HepG2 (cell line): Measurements from ENCODE around the gene MITF. TPM values are rescaled to one million over a fixed set of nuclear protein-coding genes. Genes with fewer than 3 reads are reported as not detected.

Experiments used
- AKAP8 ChIP-seq: sonication (generic); formaldehyde crosslinking; IDR thresholded peaks from 2 replicates; pipeline ENCODE4 v1.5.1; 2020; ENCODE audit warnings: mild to moderate bottlenecking, missing genetic modification reagents
- ARNT2 ChIP-seq: sonication (generic); formaldehyde crosslinking; IDR thresholded peaks from 2 replicates; pipeline ENCODE4 v1.8.0; 2022; ENCODE audit warnings: mild to moderate bottlenecking, low read depth, missing genetic modification reagents, moderate library complexity
- BORCS8-MEF2B ChIP-seq: sonication (generic); formaldehyde crosslinking; IDR thresholded peaks from 2 replicates; pipeline ENCODE4 v1.8.0; 2022; ENCODE audit warnings: mild to moderate bottlenecking, missing genetic modification reagents
- BRCA1 ChIP-seq: sonication (generic); formaldehyde crosslinking; IDR thresholded peaks from 2 replicates; pipeline ENCODE4 v1.4.0; 2020; ENCODE audit warnings: missing genetic modification reagents
- DRAP1 ChIP-seq: IDR thresholded peaks from 2 replicates; pipeline ENCODE4 v1.6.1; 2016; ENCODE audit warnings: missing genetic modification reagents, missing compliant biosample characterization
- IRX3 ChIP-seq: sonication (generic); formaldehyde crosslinking; IDR thresholded peaks from 2 replicates; pipeline ENCODE4 v1.8.1; 2023; ENCODE audit warnings: mild to moderate bottlenecking, low read depth, missing genetic modification reagents, borderline replicate concordance
- KMT2A ChIP-seq: sonication (generic); formaldehyde crosslinking; IDR thresholded peaks from 2 replicates; pipeline ENCODE4 v1.4.0; 2020; ENCODE audit warnings: missing genetic modification reagents
- MAX ChIP-seq: IDR thresholded peaks from 2 replicates; pipeline ENCODE4 v1.6.1; 2012; ENCODE audit warnings: inconsistent platforms
- MXD3 ChIP-seq: IDR thresholded peaks from 2 replicates; pipeline ENCODE4 v1.6.1; 2016; ENCODE audit warnings: mild to moderate bottlenecking, missing biosample characterization, missing genetic modification reagents
- PATZ1 ChIP-seq: sonication (generic); formaldehyde crosslinking; IDR thresholded peaks from 2 replicates; pipeline ENCODE4 v1.4.0; 2020; ENCODE audit warnings: missing genetic modification reagents
- RELA ChIP-seq: sonication (generic); formaldehyde crosslinking; IDR thresholded peaks from 2 replicates; pipeline ENCODE4 v1.4.0; 2020; ENCODE audit warnings: missing genetic modification reagents
- SPEN ChIP-seq: sonication (generic); formaldehyde crosslinking; IDR thresholded peaks from 2 replicates; pipeline ENCODE4 v1.5.1; 2020; ENCODE audit warnings: low read depth, mild to moderate bottlenecking, missing genetic modification reagents
- ZFP91 ChIP-seq: sonication (generic); formaldehyde crosslinking; IDR thresholded peaks from 2 replicates; pipeline ENCODE4 v1.9.0; 2022; ENCODE audit warnings: missing genetic modification reagents, mild to moderate bottlenecking, borderline replicate concordance
- ZNF121 ChIP-seq: sonication (generic); formaldehyde crosslinking; IDR thresholded peaks from 2 replicates; pipeline ENCODE4 v1.5.0; 2020; ENCODE audit warnings: mild to moderate bottlenecking, missing genetic modification reagents
- ZNF34 ChIP-seq: sonication (generic); formaldehyde crosslinking; IDR thresholded peaks from 2 replicates; pipeline ENCODE4 v1.4.0; 2020; ENCODE audit warnings: mild to moderate bottlenecking, missing genetic modification reagents, borderline replicate concordance
- ZNF816 ChIP-seq: sonication (generic); formaldehyde crosslinking; IDR thresholded peaks from 2 replicates; pipeline ENCODE4 v1.8.0; 2022; ENCODE audit warnings: missing genetic modification reagents, mild to moderate bottlenecking, borderline replicate concordance
- ZNF839 ChIP-seq: sonication (generic); formaldehyde crosslinking; IDR thresholded peaks from 2 replicates; pipeline ENCODE4 v1.4.0; 2020; ENCODE audit warnings: missing genetic modification reagents, mild to moderate bottlenecking, borderline replicate concordance
- polyA plus RNA-seq, 8 experiments: library from polyadenylated mRNA; depleted of rRNA in 3 of 8; stranded (reverse) in 7 of 8; unstranded in 1 of 8; fragments of >200 nt; fragmentation: Illumina TruSeq in 4 of 8; extraction: Trizol in 4 of 8; gene quantifications; 2 replicates each; pipeline versions ENCODE4 v1.2.1 to v1.2.3, GENCODE V29; 2011 to 2016; ENCODE audit warnings: low read depth in 4 of 8, missing spikeins in 1 of 8, mixed read lengths in 1 of 8; ENCODE audit not compliant: insufficient read depth in 1 of 8
- total RNA-seq, 5 experiments: library from RNA; depleted of rRNA; stranded (reverse); fragments of >200 nt; fragmentation: Illumina TruSeq; extraction: Trizol; gene quantifications; 2 replicates each; pipeline ENCODE4 v1.2.3, GENCODE V29; 2016; ENCODE audit warnings: low read depth in 1 of 5
- TF ChIP-seq, protein P1 (sequence below): IDR thresholded peaks from 2 replicates; pipeline ENCODE4 v1.6.1; 2016; ENCODE audit warnings: low read depth, borderline replicate concordance
- TF ChIP-seq, protein P2 (sequence below): sonication (generic); formaldehyde crosslinking; IDR thresholded peaks from 2 replicates; pipeline ENCODE4 v1.8.1; 2023; ENCODE audit warnings: mild to moderate bottlenecking, moderate library complexity, missing genetic modification reagents
- TF ChIP-seq, protein P3 (sequence below): sonication (generic); formaldehyde crosslinking; IDR thresholded peaks from 2 replicates; pipeline ENCODE4 v1.8.1; 2023; ENCODE audit warnings: mild to moderate bottlenecking, missing genetic modification reagents, borderline replicate concordance
- TF ChIP-seq, protein P4 (sequence below): fragments of 450-650 bp; IDR thresholded peaks from 2 replicates; pipeline ENCODE4 v1.6.1; 2017

The MITF gene
- total and polyA plus RNA-seq, 2 of the 13 experiments (the other 11 are each of a cell fraction or from before 2014, with no cell fraction given): 0.12 to 0.38 TPM

- TF ChIP-seq ZFP91 (CRISPR knock-in tag): 0 out of 2 replicates have a peak, but pooled peaks have one; percentile 19
- TF ChIP-seq BRCA1 (CRISPR knock-in tag): no peak
- 0 out of 2 replicates have a peak, but pooled peaks have one; percentile 18 for TF ChIP-seq MXD3 (CRISPR knock-in tag)
- peak; percentile 56 for TF ChIP-seq MAX
- TF ChIP-seq PATZ1: peak; percentile 83
- TF ChIP-seq ZNF34 (CRISPR knock-in tag): no peak
- no peak for TF ChIP-seq BORCS8-MEF2B (CRISPR knock-in tag)
- no peak for TF ChIP-seq RELA
- no peak for TF ChIP-seq AKAP8 (CRISPR knock-in tag)
- no peak for TF ChIP-seq DRAP1 (CRISPR knock-in tag)
- TF ChIP-seq, protein P1, sequence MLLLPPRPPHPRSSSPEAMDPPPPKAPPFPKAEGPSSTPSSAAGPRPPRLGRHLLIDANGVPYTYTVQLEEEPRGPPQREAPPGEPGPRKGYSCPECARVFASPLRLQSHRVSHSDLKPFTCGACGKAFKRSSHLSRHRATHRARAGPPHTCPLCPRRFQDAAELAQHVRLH (CRISPR knock-in tag): no peak
- no peak for TF ChIP-seq ZNF839 (CRISPR knock-in tag)
- TF ChIP-seq ZNF121: no peak
- TF ChIP-seq, protein P2, sequence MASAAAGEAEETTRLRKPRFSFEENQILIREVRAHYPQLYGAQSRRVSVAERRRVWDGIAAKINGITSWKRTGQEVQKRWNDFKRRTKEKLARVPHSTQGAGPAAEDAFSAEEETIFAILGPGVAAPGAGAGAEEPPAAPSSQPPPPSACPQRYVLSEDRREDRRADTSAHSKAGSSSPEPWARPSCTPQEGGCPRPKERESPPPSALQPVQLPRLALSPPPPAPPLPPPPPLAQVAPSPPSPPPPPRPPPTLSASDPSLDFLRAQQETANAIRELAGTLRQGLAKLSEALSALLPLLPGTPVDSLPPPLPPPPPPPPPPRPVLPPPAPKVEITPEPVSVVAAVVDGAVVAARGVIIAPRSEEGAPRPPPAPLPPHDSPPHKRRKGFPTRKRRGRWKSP (CRISPR knock-in tag): peak; percentile 93
- TF ChIP-seq IRX3: no peak
- TF ChIP-seq, protein P3, sequence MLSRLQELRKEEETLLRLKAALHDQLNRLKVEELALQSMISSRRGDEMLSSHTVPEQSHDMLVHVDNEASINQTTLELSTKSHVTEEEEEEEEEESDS: no peak
- TF ChIP-seq SPEN (CRISPR knock-in tag): no peak
- TF ChIP-seq, protein P4, sequence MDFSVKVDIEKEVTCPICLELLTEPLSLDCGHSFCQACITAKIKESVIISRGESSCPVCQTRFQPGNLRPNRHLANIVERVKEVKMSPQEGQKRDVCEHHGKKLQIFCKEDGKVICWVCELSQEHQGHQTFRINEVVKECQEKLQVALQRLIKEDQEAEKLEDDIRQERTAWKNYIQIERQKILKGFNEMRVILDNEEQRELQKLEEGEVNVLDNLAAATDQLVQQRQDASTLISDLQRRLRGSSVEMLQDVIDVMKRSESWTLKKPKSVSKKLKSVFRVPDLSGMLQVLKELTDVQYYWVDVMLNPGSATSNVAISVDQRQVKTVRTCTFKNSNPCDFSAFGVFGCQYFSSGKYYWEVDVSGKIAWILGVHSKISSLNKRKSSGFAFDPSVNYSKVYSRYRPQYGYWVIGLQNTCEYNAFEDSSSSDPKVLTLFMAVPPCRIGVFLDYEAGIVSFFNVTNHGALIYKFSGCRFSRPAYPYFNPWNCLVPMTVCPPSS: no peak
- no peak for TF ChIP-seq ZNF816 (CRISPR knock-in tag)
- TF ChIP-seq KMT2A (CRISPR knock-in tag): no peak
- TF ChIP-seq ARNT2 (CRISPR knock-in tag): 0 out of 2 replicates have a peak, but pooled peaks have one; percentile 51
Measured at GRCh38 chr3:69739204-69740102, at the start of gene MITF (continued).
